GM19351 (cell line): ENCODE measurements around the gene GP9.

Experiments
- ATAC-seq: cut with Tn5 transposase; IDR thresholded peaks from one replicate; pipeline ENCODE4 v1.9.1; 2021; ENCODE audit warnings: mild to moderate bottlenecking, moderate library complexity; ENCODE audit not compliant: unreplicated experiment

The GP9 gene

DNA sequence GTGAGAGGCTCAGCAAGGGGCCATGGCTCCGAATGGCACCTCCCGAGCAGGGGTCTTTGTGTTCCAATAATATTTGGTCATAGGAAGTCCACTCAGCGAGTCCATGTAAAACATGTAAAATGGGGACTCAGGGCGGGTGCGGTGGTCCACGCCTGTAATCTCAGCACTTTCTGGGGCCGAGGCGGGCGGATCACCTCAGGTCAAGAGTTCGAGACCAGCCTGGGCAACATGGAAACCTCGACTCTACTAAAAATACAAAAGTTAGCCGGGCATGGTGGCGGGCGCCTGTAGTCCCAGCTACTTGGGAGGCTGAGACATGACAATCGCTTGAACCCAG, 33.1 kb upstream of the GP9 start:
- no peak for ATAC-seq

DNA sequence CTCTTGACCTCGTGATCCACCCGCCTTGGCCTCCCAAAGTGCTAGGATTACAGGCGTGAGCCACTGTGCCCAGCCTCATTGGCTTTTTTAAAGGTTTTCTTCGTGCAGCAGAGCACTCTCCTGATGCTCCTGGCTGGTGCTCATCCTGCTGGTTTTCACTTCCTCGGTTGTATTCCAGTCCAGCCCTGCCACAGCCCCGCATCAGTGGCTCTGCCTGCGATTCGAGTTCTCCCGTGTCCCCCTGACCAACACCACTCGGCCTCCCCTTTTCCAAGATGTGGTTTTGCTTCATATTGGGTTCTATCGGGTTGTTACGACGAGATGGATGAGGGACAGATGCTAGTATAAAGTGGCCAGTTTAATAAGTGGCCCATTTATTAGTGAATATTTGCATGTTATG, 31.7 kb upstream of the GP9 start:
- no peak for ATAC-seq

DNA sequence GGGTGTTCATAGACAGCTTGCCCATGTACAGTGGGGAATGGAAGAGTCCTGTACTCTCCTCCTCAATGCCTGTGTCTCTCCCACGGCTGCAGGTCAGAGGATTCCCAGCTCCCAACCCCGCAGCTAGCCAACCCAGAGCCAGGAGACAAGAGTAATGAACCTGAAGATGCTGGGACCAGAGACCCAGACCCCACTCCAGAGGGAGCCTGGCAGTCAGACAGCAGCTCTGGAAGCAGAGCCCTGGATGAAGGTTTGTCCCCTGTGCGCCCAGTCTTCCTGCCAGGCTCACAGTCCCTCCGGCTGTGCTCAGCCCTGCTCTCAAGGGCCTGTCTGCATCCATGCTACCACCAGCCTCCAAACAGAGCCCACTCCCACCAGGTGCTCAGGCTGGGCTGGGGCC, 30.0 kb upstream of the GP9 start:
- ATAC-seq: no peak

DNA sequence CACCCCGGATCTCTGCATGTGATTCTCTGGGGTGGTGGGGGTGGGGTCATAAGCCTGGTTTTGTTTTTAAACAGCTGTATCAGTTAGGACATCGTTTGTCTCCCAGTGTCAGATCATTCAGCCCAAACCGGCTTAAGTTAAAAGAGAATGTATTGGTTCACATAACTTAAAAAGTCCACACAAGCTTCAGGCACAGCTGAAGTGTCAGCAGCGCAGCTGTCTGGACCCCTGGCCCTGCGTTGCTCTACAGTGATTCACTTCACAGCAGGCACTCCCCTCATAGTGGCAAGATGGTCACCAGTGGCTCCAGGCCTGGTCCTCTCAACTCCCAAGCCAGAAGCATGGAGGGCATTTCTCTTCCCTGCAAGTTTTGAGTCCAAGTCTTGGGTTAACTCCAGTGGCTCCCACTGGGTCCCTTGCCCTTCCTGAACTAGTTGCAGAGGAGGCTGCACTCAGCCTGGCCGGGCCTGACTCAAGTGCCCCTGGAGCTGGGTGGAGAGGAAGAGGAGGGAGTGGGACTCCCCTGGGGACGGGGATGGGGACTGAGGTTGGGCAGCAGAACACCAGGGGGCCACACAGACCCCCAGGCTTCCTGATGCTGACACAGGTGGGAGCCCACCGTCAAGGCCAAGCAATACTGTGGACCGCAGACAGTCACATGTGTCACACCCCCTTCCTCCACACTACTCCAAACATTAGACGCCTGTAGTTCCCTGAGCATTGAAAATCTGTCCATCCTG, 28.9 kb upstream of the GP9 start:
- no peak for ATAC-seq

DNA sequence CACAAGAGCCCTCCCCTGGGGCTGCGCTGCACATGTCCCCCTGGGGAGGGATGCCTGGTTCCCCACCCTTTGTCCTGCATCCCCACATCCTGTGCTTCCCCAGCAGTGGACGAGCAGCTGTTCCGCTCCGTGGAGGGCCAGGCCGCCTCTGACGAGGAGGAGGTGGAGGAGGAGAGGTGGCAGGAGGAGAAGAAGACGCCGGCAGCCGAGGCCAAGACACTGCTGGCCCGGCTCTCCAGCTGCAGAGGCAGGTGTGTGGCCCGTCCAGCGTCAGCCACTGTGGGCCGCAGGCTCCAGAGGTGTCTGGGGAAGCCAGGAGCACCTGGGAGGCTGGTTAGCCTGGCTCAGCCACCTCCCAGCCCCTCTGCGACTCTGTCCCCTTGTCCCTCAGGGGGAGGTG, 27.9 kb upstream of the GP9 start:
- ATAC-seq: no peak

DNA sequence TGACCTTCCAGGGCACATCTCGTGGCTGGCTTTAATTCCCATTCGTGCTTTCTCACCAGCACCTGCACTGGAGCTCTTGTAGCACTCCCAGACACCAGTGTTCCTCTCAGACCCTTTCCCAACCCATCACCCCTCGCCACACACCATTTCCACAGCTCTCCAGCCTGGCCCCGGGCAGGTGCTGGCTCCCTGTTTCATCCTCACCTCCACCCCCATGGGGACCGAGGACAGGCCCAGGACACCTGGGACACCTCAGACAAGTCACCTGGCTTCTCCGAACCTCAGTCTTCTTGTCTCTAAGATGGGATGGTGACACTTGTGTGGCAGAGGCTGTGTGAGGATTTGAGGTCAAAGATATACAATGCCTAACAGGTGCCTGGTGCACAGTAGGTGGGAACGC, 27.4 kb upstream of the GP9 start:
- ATAC-seq: no peak

DNA sequence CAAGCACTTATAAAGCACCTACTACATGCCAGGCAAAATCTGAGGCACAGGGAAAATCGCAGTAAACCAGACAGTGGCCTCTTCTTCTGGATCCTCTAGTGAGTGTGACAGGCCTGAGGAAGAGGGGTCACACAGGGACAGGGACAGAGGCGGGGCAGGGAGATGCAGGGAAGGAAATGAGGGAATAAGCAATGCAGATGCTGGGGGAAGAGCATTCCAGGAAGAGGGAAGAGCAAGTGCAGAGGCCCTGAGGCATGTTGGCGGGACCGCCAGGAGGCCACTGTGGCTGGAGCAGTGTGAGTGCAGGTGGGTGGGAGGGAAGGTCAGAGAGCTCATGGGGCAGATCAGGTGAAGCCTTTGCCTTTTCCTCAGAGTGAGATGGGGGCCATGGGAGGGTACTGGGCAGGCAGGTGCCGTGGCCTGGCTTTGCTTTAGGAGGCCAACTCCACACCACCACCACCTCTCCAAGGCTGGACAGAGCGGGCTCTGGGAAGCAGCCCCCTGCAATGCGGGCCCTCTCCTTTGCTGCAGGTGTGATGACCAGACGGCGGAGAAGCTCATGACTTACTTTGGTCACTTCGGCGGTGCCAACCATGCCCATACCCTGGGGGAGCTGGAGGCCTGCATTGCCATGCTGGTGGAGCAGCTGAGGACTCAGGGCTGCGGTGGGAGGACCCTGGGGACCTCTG, 26.8 kb upstream of the GP9 start:
- no peak for ATAC-seq

DNA sequence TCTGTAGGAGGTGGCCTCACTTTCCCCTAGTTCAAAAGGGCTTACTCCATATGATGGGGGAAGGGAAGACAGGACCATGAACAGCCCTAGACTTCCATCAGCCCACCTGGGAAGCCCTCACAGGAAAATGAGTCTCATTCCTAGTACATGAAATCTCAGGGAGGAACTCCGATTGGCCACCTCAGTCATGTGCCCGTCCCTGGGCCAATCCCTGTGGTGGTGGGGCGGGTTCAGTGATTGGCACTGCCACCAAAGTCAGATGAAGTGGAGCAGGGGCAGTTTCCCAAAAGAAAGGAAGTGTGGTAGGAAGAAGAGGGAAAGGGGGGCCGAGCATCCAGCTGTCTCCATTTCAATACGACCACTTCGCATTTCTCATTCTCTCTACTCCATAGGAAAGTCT, 25.9 kb upstream of the GP9 start:
- no peak for ATAC-seq

DNA sequence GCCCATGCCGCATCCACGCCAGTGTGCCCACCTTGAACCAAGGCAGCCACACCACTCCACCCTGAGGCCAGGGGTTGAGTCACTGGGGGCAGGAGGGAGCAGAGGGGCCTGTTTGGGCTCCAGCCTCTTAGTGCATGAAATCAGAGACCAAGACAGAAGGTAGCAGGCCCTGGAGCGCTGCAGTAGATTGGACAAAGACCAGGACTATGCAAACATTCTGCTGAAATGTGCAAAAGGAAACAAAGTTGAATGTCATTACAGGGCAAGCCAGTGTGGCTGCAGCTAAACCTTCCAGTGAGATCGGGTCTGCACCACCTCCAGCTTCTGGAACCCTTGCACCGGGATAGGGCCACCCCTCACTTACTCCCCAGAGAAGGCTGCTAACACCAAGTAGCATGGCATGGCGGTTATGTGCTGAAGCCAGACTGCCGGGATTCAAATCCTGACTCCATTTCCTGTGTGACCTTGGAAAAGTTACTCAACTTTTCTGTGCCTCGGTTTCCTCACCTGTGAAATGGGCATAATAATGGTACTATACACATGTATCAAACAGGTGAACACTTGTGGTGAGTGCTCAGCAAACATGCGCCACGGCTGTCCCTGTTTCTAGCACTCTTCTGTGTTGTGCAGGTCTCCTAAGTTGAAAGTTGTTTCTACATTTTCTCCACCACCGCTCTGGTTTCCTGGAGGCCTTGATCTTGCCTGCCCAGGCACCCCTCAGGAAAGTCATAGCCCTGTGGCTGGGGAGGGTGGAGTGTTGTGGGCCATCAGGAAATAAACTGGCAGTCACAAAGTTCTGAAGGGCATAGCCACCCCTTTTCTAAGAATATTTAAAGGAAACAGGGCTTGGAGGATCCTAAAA, 25.0 kb upstream of the GP9 start:
- ATAC-seq: no peak

DNA sequence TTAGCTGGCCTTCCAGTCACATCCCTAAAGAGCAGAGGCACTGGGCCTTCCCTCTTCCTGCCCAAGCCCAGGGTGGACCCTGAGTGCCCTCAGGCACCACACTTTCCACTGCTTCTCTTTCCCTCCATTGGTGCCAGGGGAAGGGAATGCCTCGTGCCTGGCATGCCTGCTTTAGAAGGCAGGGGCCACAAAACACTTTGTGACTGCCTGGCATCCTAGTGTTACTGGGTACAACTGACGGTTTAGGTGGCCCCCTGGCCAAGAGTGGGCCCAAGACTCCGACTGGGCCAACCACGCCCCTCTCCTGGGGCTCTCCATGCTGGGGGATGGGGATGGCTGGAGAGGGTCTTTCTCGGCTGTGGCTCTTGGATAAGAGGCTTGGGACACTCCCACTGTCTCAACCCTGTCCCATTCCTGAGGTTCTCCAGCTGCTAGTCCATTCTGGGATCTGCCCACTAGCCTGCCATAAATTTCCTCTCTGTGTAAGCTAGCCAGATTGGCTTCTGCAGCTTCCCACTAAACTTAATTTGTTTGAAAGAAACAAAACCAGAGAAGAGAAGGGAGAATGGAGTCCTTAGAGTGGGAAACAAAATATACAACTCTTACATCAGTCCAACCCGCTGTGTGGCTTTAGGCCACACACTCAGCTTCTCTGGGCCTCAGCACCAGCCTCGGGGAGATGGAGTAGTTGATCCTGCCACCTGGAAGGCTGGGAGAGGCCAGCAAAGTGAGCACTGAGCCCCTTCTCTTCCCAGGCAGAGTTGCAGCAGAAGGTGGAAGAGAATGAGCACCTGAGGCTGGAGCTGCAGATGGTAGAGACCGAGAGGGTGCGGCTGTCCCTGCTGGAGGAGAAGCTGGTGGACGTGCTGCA, 24.1 kb upstream of the GP9 start:
- no peak for ATAC-seq

DNA sequence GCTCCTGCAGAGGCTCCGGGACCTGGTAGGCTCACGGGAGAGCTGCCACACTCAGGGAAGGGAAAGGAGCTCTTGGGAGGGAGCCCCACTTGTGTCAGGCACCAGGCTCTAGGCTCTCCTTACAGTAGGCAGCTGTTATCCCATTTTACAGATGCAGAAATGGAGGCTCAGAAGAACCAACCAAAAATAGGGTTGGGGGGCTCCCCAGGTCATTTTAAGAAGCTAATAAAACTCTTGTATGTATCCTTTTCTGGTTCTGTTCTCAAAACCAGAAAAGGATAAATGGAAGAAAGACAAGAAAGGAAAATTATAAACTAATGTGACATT, 23.5 kb upstream of the GP9 start:
- ATAC-seq: no peak

DNA sequence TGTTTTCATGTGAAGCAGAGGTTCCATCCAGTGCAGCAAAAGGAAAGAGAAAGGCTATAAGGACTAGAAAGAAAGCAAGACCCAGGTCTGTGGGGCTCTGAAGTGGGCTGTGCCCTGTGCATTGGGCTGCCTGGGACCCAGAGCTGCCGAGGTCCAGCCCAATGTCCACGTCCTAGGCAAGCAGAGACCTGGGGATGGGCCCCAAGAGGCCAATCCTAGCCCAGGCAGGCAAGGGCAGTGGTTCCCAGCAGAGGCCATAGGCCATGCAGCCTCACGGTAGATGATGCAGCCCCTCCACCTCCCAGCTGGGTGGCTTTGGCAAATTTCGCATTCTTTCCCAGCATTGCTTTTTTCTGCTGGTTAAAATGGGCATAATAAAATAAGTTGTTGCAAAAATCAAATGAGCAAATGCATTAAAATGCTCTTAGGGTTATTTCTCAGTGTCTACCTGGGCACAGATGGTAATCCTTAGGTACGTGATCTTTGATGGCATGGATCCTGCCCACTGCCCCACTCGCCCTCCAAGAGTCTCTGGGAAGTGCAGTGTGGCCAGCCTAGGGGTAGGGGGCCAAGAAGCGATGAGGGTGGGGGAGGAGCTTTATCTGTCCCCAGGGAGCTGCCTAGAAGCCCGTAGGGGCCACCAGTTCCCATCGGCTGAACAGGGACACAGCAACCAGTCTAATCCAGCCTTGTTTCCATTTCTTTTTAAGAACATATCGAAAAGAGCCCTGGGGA, 22.3 kb upstream of the GP9 start:
- no peak for ATAC-seq

DNA sequence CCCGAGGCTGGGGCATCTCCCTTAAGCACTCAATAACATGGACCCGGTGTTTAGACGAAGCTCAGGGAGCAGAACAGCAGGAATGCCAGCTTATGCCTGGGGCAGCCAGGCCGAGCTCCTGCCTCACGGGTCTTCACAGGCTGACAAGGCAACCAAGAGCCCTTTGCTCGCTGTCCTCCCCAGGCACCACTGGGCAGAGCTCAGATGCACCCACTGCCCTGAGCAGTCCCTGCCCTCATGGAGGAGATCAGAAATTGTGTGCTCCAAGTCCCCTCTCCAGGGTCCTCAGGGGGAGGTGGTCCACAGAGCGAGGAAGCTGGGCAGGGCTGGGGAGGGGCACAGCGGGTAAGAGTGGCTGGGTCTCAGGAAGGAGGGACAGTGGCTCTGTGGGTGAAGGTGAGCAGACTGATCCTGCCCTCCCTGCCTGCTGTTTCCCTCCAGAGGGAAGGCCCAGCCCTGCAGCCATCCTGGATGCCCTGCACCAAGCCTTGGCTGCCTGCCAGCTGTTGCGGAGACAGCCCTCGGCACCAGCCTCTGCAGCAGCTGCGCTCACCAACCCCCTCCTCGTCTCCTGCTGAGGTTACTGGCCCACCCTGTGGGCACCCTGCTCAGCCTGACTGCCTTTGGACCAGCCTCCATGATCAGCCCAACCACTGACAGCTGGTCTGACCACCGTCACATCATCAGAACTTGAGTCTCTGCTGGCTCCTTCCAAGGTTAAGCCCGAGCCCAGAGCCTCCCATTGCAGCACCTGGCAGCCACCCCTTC, 21.1 kb upstream of the GP9 start:
- no peak for ATAC-seq

DNA sequence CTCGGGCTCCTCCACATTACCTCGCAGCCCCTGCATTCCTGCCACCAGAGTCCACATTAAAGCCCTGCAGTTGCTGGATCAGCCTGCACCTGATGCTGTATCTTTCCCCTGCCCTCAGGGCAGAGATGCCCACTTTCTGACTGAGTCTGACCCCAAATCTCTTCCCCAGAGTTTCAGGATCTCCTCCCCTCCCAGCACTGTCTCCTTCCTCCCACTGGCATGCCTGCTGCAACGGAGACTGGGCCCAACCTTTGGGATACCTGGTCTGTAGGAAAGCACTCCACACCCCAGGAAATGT, 20.6 kb upstream of the GP9 start:
- no peak for ATAC-seq

DNA sequence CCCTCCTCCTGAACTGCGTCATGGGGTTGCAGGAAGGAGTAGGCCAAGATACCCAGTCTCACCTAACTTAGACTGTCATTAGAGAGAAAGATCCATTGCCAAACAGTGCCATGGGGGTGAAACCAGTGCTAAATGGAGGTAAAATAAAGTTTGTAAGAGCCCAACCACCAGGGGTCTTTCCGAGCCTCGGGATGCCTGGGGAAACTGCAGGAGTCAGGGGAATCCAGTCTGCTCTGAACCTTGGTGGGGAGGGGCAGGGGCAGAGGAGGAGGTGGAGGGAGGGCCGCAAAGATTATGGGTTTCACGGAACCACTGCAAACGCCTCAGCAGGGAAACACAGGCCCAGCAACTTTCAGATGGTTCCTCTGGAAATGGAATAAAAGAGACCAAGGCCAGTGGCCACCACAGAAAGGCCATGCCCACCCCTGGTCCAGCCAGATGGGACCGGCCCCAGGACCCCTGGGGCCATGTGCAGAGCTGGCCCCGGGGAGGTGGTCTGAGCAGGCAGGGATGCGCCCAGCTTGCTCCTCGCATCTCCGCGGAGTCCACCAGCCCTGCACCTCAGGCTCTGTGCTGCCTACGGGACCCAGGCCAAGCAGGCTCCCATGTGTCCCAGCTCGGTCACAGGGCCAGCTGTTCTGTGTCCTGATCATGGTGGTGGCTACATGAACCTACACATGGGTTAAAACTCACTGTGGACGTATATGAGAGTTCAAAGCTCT, 19.8 kb upstream of the GP9 start:
- ATAC-seq: no peak

DNA sequence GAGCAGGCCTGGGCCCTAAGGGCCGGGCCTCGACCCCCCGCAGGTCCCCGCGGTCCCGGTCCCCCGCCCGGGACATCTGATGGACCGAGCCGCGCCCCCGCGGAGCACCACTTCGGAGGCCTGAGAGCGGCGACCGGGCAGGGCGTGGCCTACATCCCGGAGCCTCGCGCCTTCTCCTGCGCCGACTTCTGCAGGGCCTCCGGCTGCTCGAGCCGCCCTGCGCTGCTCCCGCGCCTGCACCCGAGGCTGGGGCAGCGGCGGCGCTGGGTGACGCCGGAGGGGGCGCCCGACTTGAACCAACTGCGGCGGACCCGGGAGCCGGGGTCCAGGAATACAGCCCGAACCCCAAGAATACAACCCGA, 14.9 kb upstream of the GP9 start:
- no peak for ATAC-seq

DNA sequence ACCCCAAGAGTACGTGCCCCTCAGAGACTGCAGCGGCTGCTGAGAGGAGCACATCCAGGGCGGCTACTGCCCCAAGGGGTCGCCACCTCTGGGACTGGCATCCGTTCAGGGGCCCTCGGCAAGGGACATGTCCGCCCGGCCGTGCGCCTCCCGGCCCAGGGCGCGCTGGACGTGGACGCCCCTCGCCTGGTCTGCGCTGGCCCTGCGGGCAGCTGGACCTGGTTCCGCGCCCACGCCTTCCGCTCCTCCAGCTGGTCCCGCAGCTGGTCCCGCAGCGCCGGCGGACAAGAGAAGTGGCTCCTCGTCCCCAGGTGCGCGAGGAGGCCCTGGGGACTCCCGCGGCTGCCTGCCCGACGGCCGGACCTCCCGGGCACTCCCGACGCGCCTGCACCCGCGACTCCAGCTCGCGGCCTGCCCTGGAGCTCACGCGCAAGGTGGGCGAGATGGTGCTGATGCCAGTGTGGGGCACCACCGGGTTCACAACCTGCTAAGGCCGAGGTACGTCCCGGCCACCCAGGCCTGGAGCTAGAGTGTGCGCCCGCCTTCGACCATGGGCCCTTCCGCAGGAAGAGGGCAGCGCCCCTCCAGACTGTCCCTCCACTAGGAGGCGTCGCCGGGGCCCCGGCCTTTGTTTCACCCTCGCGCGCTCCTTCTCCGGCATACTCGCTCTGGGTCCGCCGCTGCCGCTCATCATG, 14.4 kb upstream of the GP9 start:
- no peak for ATAC-seq

DNA sequence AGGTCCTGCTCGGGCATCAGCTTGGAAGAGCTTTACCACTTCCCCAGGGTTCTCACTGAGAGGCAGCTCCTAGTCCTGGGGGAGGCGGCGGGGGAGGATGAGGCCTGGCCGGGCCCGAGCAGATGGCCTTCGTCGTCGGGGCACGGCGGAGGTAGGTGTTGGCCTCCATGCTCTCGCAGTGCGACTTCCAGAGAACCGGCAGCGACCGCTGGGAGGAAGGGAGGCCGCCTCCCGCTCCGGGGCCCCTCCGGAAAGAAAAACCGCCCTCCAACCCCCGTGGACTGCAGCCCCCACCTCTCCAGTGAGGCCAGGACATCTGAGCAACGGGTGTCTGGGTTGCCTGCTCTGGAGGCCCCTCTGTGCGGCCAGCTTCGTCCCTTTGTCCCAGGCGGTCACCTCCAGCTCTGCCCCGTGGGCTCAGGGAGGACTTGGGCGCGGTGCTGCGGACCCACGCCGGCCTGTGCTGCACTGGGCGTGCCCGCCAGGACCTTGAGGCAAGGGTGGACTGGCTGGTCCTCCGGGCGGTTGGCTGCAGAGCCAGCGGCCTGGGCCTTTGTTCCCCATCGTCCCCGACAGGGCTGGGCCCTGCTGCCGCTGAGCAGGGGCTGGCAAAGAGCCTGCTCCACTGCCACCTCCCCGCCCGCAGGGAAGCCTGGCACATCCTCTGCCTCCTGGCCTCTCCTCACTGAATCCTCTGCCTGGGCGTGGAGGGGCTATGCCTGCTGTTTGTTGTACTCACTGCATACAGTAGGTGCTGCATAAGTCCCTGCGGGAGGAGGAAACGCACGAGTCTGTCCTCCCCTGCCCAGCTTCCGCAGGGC, 13.6 kb upstream of the GP9 start:
- ATAC-seq: no peak
